ENCODE results near the gene OR10P1.

Gene OR10P1

GRCh38 chr12:55686366-55687010 lies 49.8 kb downstream of the OR10P1 start:
- DNase-seq, result no peak

All from stimulated activated naive CD4-positive, alpha-beta T cell treated with Interleukin-2 at 50 U/mL for 16 hours (primary cell).